ENCODE results near the gene EDDM3A.

EDDM3A gene

DNA sequence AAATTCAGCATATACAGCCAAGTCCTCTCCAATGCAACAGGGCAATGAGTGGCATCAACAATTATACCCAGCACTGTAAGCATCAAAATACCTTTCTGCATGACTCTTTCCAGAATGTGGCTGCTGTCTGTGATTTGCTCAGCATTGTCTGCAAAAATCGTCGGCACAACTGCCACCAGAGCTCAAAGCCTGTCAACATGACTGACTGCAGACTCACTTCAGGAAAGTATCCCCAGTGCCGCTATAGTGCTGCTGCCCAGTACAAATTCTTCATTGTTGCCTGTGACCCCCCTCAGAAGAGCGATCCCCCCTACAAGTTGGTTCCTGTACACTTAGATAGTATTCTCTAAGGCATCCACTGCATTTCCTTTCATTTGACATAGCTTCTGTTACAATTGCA is 36.1 kb downstream of the EDDM3A start:
- peak overlapping the region; percentile 15 for H3K4me3 ChIP-seq (ENCODE audit: low read length)
- H4K20me1 ChIP-seq (ENCODE audit: control insufficient read depth, insufficient read depth, low read depth, low read length): no peaks in the 10 kb centered on the region

GRCh38 chr14:20782280-20782890 is 36.7 kb downstream of the EDDM3A start:
- peaks cover 11% of the 10 kb centered on the region; the same call in 1 of the 2 replicates for H3K27me3 ChIP-seq (ENCODE audit: control insufficient read depth, low read length)
- TF ChIP-seq CTCF (IDR thresholded peaks at IDR 0.05; ENCODE audit: low read depth, low read length, poor library complexity, severe bottlenecking) (no peak), EZH2phosphoT487 (IDR thresholded peaks at IDR 0.05; ENCODE audit: borderline replicate concordance, low read length) (no peak)
- H3K4me2 ChIP-seq (ENCODE audit: low read length): peak overlapping the region; percentile 46
- H3K27ac ChIP-seq (ENCODE audit: low read depth, low read length): no peak overlapping the region
- H3K79me2 ChIP-seq (ENCODE audit: control insufficient read depth, low read length): no peaks in the 10 kb centered on the region
- 0 out of 2 replicates have a peak, but pooled peaks cover 2% of the 10 kb centered on the region for H3F3A ChIP-seq (ENCODE audit: control insufficient read depth, insufficient read depth)
- H3K9me2 ChIP-seq (replicated peaks; ENCODE audit: control insufficient read depth, low read length): no peaks in the 10 kb centered on the region
- peaks cover 31% of the 10 kb centered on the region for H3K4me1 ChIP-seq (ENCODE audit: control insufficient read depth, low read length)
- no peaks in the 10 kb centered on the region for H3K36me3 ChIP-seq (ENCODE audit: control insufficient read depth, low read length)
- H3K4me3 ChIP-seq (ENCODE audit: low read length): peak overlapping the region; percentile 15
- no peaks in the 10 kb centered on the region for H4K20me1 ChIP-seq (ENCODE audit: control insufficient read depth, insufficient read depth, low read depth, low read length)
- no peaks in the 10 kb centered on the region for H3K9me3 ChIP-seq (ENCODE audit: control insufficient read depth, insufficient read depth, low read length)

More for the DNA sequence above, 36.1 kb downstream of the EDDM3A start:
- Histone ChIP-seq H3K36me3 (ENCODE audit: control insufficient read depth, low read length) (no peaks in the 10 kb centered on the region), H3K27me3 (ENCODE audit: control insufficient read depth, low read length) (peaks cover 11% of the 10 kb centered on the region; the same call in 1 of the 2 replicates), H3K4me2 (ENCODE audit: low read length) (peak overlapping the region; percentile 46), H3K4me1 (ENCODE audit: control insufficient read depth, low read length) (peaks cover 31% of the 10 kb centered on the region), H3K9me3 (ENCODE audit: control insufficient read depth, insufficient read depth, low read length) (no peaks in the 10 kb centered on the region), H3K79me2 (ENCODE audit: control insufficient read depth, low read length) (no peaks in the 10 kb centered on the region), H3K9me2 (replicated peaks; ENCODE audit: control insufficient read depth, low read length) (no peaks in the 10 kb centered on the region), H3K27ac (ENCODE audit: low read depth, low read length) (no peak overlapping the region), H3F3A (ENCODE audit: control insufficient read depth, insufficient read depth) (0 out of 2 replicates have a peak, but pooled peaks cover 2% of the 10 kb centered on the region)
- TF ChIP-seq CTCF (IDR thresholded peaks at IDR 0.05; ENCODE audit: low read depth, low read length, poor library complexity, severe bottlenecking) (no peak), EZH2phosphoT487 (IDR thresholded peaks at IDR 0.05; ENCODE audit: borderline replicate concordance, low read length) (no peak)

- Histone ChIP-seq H3K36me3 (ENCODE audit: control insufficient read depth, low read length) (no peaks in the 10 kb centered on the region), H3K4me1 (ENCODE audit: control insufficient read depth, low read length) (peaks cover 8% of the 10 kb centered on the region), H3K9me3 (ENCODE audit: control insufficient read depth, insufficient read depth, low read length) (no peaks in the 10 kb centered on the region), H3K27ac (ENCODE audit: low read depth, low read length) (no peak overlapping the region), H4K20me1 (ENCODE audit: control insufficient read depth, insufficient read depth, low read depth, low read length) (no peaks in the 10 kb centered on the region), H3K27me3 (ENCODE audit: control insufficient read depth, low read length) (0 out of 2 replicates have a peak, but pooled peaks cover 6% of the 10 kb centered on the region), H3K79me2 (ENCODE audit: control insufficient read depth, low read length) (no peaks in the 10 kb centered on the region), H3F3A (ENCODE audit: control insufficient read depth, insufficient read depth) (0 out of 2 replicates have a peak, but pooled peaks cover 1% of the 10 kb centered on the region), H3K9me2 (replicated peaks; ENCODE audit: control insufficient read depth, low read length) (no peaks in the 10 kb centered on the region), H3K4me3 (ENCODE audit: low read length) (no peak overlapping the region), H3K4me2 (ENCODE audit: low read length) (no peak overlapping the region)
- TF ChIP-seq CTCF (IDR thresholded peaks at IDR 0.05; ENCODE audit: low read depth, low read length, poor library complexity, severe bottlenecking) (no peak), EZH2phosphoT487 (IDR thresholded peaks at IDR 0.05; ENCODE audit: borderline replicate concordance, low read length) (no peak)
Observed at GRCh38 chr14:20787025-20787424, 41.3 kb downstream of the EDDM3A start.
